ENCODE measurements around the gene ROCK2.

GRCh38 chr2:11376071-11376470, 31.6 kb upstream of the ROCK2 start:
- TF ChIP-seq CTCF (IDR thresholded peaks at IDR 0.05): no peak
- no peak for TF ChIP-seq ZFX (IDR thresholded peaks at IDR 0.05; ENCODE audit: borderline replicate concordance)
